Measurements from ENCODE around the gene CDC25C.
A peak's percentile ranks its signal among the peaks of the same experiment; 100 is the strongest.
"Not testable (repeated sequence)": the region's sequence is repeated elsewhere in the genome, so short reads cannot be mapped to it uniquely, and the experiment has no call there.

Gene CDC25C

DNA sequence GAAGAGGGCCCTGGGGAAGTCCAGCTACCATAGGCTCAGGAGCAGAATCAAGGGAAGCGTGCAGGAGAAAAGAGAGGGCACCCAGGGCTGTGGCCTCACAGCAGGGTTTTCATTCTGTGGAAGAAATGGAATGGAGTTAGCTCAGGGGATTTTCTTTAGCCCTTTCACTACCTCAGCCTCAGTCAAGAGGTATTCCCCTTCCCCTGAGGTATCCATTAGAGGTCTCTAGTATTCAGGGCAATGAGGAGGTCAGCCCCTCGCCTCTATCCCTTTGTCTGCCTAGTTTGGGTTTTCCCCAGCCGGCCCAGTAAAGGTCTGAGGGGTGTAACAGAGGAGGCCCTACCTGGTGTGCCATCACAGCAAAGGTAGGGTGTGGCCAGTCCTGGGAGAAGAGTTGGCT is 78.7 kb downstream of the CDC25C start:
- Histone ChIP-seq H3K9me3 (ENCODE audit: low read length) (no peaks in the 10 kb centered on the region), H3K36me3 (ENCODE audit: insufficient read depth, low read length) (no peaks in the 10 kb centered on the region), H3K4me1 (ENCODE audit: insufficient read depth, low read length) (no peaks in the 10 kb centered on the region), H3K4me3 (ENCODE audit: low read length) (no peak overlapping the region), H3K27me3 (ENCODE audit: insufficient read depth, low read length) (peaks cover 4% of the 10 kb centered on the region), H2AFZ (ENCODE audit: low read depth, low read length) (no peak overlapping the region)

DNA sequence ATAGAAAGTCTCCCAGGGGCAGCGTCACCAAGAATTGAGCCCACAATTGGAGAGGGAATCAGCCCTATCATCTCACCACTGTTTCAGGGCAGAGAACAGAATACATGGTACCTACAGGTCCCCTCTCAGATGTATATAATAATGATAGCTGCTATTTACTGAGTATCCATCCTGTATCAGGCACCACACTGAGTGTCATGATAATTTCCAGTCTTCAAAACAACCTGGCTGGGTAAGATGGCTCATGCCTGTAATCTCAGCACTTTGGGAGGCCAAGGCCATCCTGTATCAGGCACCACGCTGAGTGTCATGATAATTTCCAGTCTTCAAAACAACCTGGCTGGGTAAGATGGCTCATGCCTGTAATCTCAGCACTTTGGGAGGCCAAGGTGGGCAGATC is 83.8 kb downstream of the CDC25C start:
- not testable (repeated sequence) for H3K36me3 ChIP-seq (ENCODE audit: insufficient read depth, low read length); H3K9me3 ChIP-seq (ENCODE audit: low read length); H3K4me3 ChIP-seq (ENCODE audit: low read length); H2AFZ ChIP-seq (ENCODE audit: low read depth, low read length); H3K4me1 ChIP-seq (ENCODE audit: insufficient read depth, low read length); H3K27me3 ChIP-seq (ENCODE audit: insufficient read depth, low read length)

DNA sequence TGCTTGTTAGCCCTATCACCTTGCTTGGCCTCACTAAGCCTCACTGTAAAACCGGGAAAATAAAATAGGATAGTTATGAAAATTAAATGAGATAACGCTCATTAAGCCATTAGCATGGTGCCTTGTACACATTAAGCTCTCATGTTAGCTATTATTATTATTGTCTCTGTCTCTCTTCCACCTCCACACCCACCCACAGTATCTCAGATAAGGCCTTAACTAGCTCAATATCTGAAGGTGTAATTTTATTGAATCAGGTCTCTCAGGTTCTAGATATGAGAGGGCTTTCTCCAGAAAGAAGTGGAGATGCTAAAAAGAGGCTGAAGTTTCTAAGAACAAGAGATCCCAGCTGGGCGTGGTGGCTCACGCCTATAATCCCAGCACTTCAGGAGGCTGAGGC is 84.8 kb downstream of the CDC25C start:
- no peak overlapping the region for H3K4me3 ChIP-seq (ENCODE audit: low read length)
- no peak overlapping the region for H2AFZ ChIP-seq (ENCODE audit: low read depth, low read length)
- H3K36me3 ChIP-seq (ENCODE audit: insufficient read depth, low read length) = no peaks in the 10 kb centered on the region
- peaks cover 4% of the 10 kb centered on the region for H3K27me3 ChIP-seq (ENCODE audit: insufficient read depth, low read length)
- H3K9me3 ChIP-seq (ENCODE audit: low read length) = no peaks in the 10 kb centered on the region
- H3K4me1 ChIP-seq (ENCODE audit: insufficient read depth, low read length) = peaks cover 4% of the 10 kb centered on the region

DNA sequence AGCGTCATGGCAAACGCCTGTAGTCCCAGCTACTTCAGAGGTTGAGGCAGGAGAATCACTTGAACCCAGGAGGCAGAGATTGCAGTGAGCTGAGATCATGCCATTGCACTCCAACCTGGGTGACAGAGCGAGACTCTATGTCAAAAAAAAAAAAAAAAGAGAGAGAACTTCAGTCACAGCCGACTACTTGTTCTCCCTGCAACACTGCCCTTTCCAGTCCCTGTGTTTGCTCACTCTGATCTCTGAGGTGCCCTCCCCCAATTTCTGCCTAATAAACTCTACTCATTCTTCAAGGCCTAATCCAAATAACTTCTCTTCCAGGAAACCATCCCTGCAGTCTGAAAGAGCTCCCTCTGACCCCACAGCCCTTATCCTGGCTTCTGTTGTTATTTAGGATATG is 85.3 kb downstream of the CDC25C start:
- Histone ChIP-seq H3K9me3 (ENCODE audit: low read length) (no peaks in the 10 kb centered on the region), H3K4me3 (ENCODE audit: low read length) (no peak overlapping the region), H3K36me3 (ENCODE audit: insufficient read depth, low read length) (no peaks in the 10 kb centered on the region), H3K4me1 (ENCODE audit: insufficient read depth, low read length) (peaks cover 4% of the 10 kb centered on the region), H2AFZ (ENCODE audit: low read depth, low read length) (no peak overlapping the region), H3K27me3 (ENCODE audit: insufficient read depth, low read length) (peaks cover 4% of the 10 kb centered on the region)

DNA sequence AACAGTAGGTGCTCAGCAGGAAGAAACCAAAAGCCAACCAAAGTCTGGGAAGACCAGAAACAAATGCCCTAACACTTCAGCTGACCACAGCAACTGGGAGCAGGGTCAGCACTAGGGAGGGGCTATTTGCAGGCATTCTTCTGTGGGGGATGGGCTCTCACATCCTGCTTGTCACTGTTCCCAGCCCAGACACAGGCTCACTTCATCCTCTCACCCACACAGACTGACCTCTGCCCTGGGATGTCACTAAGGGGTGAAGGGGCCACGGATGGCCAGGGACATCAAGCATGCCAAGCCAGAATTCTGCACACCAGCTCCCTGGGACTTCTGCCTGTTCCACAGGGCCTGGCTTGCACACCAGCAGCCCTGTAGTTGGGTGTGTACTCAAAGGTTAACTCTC is 85.9 kb downstream of the CDC25C start:
- Histone ChIP-seq H3K9me3 (ENCODE audit: low read length) (no peaks in the 10 kb centered on the region), H3K4me1 (ENCODE audit: insufficient read depth, low read length) (peaks cover 4% of the 10 kb centered on the region), H3K27me3 (ENCODE audit: insufficient read depth, low read length) (peaks cover 4% of the 10 kb centered on the region), H3K4me3 (ENCODE audit: low read length) (no peak overlapping the region), H3K36me3 (ENCODE audit: insufficient read depth, low read length) (no peaks in the 10 kb centered on the region), H2AFZ (ENCODE audit: low read depth, low read length) (no peak overlapping the region)

DNA sequence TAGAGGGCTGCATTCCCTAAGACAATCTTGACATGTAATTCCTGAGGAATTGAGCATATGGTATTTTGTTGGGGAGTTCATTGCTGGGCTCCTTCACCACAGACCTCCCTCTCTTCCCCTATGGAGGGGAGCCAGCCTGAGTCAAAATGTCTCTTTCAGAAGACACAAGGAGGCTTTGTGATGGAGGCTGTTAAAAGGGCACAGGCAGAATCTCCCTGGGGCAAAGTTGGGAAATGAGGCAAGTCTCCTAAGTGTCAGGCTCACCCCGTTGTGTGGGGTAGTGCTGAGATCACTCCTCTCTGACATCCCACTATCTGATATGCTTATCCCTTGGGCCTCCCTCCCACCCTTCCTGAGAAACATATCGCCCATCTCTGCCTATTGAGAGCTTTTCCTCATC is 87.8 kb downstream of the CDC25C start:
- no peak overlapping the region for H3K4me3 ChIP-seq (ENCODE audit: low read length)
- H3K27me3 ChIP-seq (ENCODE audit: insufficient read depth, low read length) = peaks cover 4% of the 10 kb centered on the region
- peaks cover 4% of the 10 kb centered on the region for H3K4me1 ChIP-seq (ENCODE audit: insufficient read depth, low read length)
- peak overlapping the region; percentile 31 for H2AFZ ChIP-seq (ENCODE audit: low read depth, low read length)
- H3K9me3 ChIP-seq (ENCODE audit: low read length) = no peaks in the 10 kb centered on the region
- H3K36me3 ChIP-seq (ENCODE audit: insufficient read depth, low read length) = no peaks in the 10 kb centered on the region

DNA sequence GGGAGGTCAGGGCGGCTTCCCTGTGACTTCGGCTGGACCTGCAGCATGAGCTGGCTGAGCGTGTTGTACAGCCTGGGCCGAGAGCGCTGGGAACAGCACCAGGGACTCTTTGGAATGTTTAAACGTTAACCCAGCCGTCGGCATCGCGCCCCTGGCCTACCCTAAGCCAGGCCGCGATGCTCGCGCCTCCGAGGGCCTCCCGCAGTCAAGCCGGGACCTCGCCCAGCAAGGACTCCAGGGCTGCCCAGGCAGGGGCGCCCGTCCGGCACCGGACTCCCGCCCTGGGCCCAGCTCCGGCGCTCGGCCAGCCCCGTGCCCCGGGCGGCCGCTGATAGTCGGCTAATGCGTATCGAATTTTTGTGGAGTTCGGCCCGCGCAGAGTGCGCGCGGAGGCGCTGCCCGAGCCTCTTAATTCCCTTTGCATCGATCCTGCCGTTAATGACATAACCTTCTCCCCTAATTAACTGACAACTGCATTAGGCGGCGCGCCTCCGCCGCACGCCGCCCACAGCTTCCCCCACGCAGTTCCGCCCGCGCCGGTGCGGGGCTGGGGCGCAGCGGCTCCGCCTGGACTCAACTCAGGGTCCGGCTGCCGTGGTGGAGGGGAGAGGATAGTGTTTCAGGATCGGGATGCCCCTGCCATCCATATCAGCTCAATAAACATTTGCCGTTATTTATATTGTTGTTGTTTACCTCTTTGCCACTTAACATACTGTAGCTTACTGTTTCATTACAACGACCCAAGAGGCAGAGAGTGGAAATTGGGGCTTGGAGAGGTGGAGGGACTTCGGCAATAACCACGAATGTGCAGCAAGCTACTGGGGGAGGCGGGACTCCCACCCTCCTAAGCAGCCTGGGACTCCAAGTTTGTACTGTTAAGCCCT is 89.7 kb downstream of the CDC25C start:
- H3K4me1 ChIP-seq (ENCODE audit: insufficient read depth, low read length) = peaks cover 4% of the 10 kb centered on the region
- H3K4me3 ChIP-seq (ENCODE audit: low read length) = peak overlapping the region; percentile 8
- no peak overlapping the region for H2AFZ ChIP-seq (ENCODE audit: low read depth, low read length)
- H3K36me3 ChIP-seq (ENCODE audit: insufficient read depth, low read length) = no peaks in the 10 kb centered on the region
- H3K9me3 ChIP-seq (ENCODE audit: low read length) = no peaks in the 10 kb centered on the region
- peaks cover 4% of the 10 kb centered on the region for H3K27me3 ChIP-seq (ENCODE audit: insufficient read depth, low read length)

DNA sequence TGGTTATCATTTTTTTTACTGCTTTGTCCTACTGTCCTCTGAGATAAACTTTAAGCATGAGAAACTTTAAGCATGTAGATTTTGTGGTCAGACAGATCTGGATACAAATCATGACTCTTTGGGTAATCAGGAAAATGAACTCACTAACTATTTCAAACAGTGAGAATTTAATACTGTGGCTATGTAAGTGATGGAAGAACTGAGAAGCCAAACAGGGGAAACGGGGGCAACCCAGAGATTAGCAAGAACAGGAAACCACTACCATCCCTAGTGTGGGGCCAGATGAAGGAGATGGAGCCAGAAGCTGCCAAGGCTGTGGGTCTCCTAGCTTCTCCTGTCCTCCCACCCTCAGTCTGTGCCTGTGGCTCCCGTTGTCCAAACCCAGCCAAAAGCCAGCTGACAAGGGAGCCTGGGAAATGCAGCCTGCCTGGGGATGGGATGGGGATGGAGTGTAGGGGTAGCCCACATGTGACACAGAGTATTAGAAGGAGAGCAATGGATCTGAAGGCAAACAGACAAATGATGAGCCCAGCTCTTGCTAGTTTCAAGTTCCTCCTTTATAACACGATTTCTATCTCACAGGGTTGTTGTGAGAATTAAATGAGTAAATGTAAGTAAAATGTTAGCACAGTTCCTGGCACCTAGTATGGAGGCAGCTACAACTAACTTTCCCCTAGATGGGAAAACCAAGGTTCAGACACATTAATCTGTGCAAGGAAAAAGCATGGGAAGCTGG is 90.8 kb downstream of the CDC25C start:
- no peak overlapping the region for H3K4me3 ChIP-seq (ENCODE audit: low read length)
- no peaks in the 10 kb centered on the region for H3K9me3 ChIP-seq (ENCODE audit: low read length)
- H3K27me3 ChIP-seq (ENCODE audit: insufficient read depth, low read length) = peaks cover 4% of the 10 kb centered on the region
- no peaks in the 10 kb centered on the region for H3K36me3 ChIP-seq (ENCODE audit: insufficient read depth, low read length)
- no peak overlapping the region for H2AFZ ChIP-seq (ENCODE audit: low read depth, low read length)
- peaks cover 3% of the 10 kb centered on the region for H3K4me1 ChIP-seq (ENCODE audit: insufficient read depth, low read length)

DNA sequence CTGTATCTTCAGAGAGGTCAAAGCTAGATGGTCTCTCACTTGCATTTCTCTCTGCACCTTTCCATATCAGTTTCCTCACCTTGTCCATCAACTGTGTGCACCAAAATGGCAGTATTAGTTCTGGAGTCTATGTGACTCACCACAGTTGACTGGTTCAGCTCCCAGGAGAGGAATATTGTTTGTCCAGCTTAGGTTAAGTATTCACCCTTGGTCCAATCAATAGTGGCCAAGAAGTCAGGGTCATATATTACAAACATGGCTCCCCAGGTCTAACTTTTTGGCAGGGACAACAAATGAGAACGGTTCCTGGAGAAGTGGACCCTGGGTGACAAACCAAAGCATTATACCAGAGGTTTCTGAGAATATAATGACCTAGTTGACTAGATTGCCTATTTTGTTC is 93.6 kb downstream of the CDC25C start:
- Histone ChIP-seq H3K27me3 (ENCODE audit: insufficient read depth, low read length) (peaks cover 4% of the 10 kb centered on the region), H3K4me1 (ENCODE audit: insufficient read depth, low read length) (no peaks in the 10 kb centered on the region), H2AFZ (ENCODE audit: low read depth, low read length) (no peak overlapping the region), H3K36me3 (ENCODE audit: insufficient read depth, low read length) (no peaks in the 10 kb centered on the region), H3K4me3 (ENCODE audit: low read length) (no peak overlapping the region), H3K9me3 (ENCODE audit: low read length) (no peaks in the 10 kb centered on the region)

All from neuron (in vitro differentiated cells).